22Rv1 (cell line): ENCODE measurements around the gene LRRC8B.

Source experiments
- H3K27ac ChIP-seq: fragments of 450-650 bp; 2 replicates; pipeline ENCODE4 v1.5.1; 2017
- CTCF ChIP-seq: fragments of 450-650 bp; IDR thresholded peaks from 2 replicates; pipeline ENCODE4 v1.5.1; 2017; ENCODE audit warnings: mild to moderate bottlenecking
- ZFX ChIP-seq: fragments of 450-650 bp; IDR thresholded peaks from 2 replicates; pipeline ENCODE4 v1.6.1; 2017; ENCODE audit warnings: antibody characterized with exemption, borderline replicate concordance

LRRC8B gene

GRCh38 chr1:89576013-89576412 lies 51.4 kb downstream of the LRRC8B start:
- H3K27ac ChIP-seq, result no peak overlapping the region
- TF ChIP-seq CTCF (no peak), ZFX (no peak)

- no peak overlapping the region for H3K27ac ChIP-seq
These were observed 53.5 kb downstream of the LRRC8B start for GRCh38 chr1:89578151-89578550.

GRCh38 chr1:89578946-89579684 lies 54.5 kb downstream of the LRRC8B start:
- H3K27ac ChIP-seq, result no peak overlapping the region
- no peak for TF ChIP-seq ZFX
- TF ChIP-seq CTCF, result no peak

More at GRCh38 chr1:89578151-89578550, 53.5 kb downstream of the LRRC8B start:
- no peak for TF ChIP-seq CTCF
- TF ChIP-seq ZFX, result no peak

- TF ChIP-seq CTCF, result no peak
- no peak for TF ChIP-seq ZFX
- no peak overlapping the region for H3K27ac ChIP-seq
These were observed 55.4 kb downstream of the LRRC8B start for GRCh38 chr1:89580036-89580435.

GRCh38 chr1:89581859-89582258 lies 57.2 kb downstream of the LRRC8B start:
- TF ChIP-seq CTCF, result no peak
- no peak for TF ChIP-seq ZFX
- H3K27ac ChIP-seq, result no peak overlapping the region

- TF ChIP-seq CTCF (no peak), ZFX (no peak)
- no peak overlapping the region for H3K27ac ChIP-seq
These were observed 57.9 kb downstream of the LRRC8B start for GRCh38 chr1:89582571-89582970.

GRCh38 chr1:89584211-89584610 lies 59.6 kb downstream of the LRRC8B start:
- no peak overlapping the region for H3K27ac ChIP-seq
- TF ChIP-seq CTCF, result no peak
- no peak for TF ChIP-seq ZFX
